Ascending aorta (tissue), 2 donors: ENCODE data around the gene OPN4. TPM values are rescaled to one million over a fixed set of nuclear protein-coding genes. Genes with fewer than 3 reads are reported as not detected.

Experiments used
- DNase-seq, 2 donors: peaks; one replicate each; pipeline ENCODE4 v3.0.0-alpha.2; 2019; ENCODE audit warnings: low spot score in 2 of 2
- H3K27ac ChIP-seq, 2 donors: fragments of 200-600 bp; sonication (generic); one replicate each; pipeline ENCODE4 v1.5.1; 2016 to 2017; ENCODE audit warnings: mild to moderate bottlenecking in 1 of 2
- H3K27me3 ChIP-seq: fragments of 200-600 bp; sonication (generic); one replicate; pipeline ENCODE4 v1.5.1; 2017
- H3K36me3 ChIP-seq, 2 donors: fragments of 200-600 bp; sonication (generic); one replicate each; pipeline ENCODE4 v1.5.1; 2016
- H3K4me1 ChIP-seq, 2 donors: fragments of 200-600 bp; sonication (generic); one replicate each; pipeline ENCODE4 v1.5.1; 2016 to 2017; ENCODE audit warnings: mild to moderate bottlenecking in 1 of 2
- H3K4me3 ChIP-seq, 2 donors: fragments of 200-600 bp; sonication (generic); one replicate each; pipeline ENCODE4 v1.5.1; 2016 to 2017; ENCODE audit warnings: mild to moderate bottlenecking in 1 of 2
- H3K9me3 ChIP-seq, 2 donors: fragments of 200-600 bp; sonication (generic); one replicate each; pipeline ENCODE4 v1.5.1; 2016
- intact Hi-C: fragments of 100-400 bp; cut with DNase I; formaldehyde crosslinking; loops from one replicate; pipeline ENCODE4 v1.15.1; 2023
- total RNA-seq: library from RNA; depleted of rRNA; stranded (reverse); fragments of >200 nt; gene quantifications from one replicate; pipeline ENCODE4 v1.1.0, GENCODE V29; 2016
- TF ChIP-seq, protein P1 (sequence below), 3 experiments: fragments of 200-600 bp in 2 of 3; fragments of 450-650 bp in 1 of 3; sonication (generic) in 2 of 3; IDR thresholded peaks; one replicate each; pipeline ENCODE4 v1.5.1; 2016 to 2019; ENCODE audit warnings: antibody characterized with exemption in 3 of 3, mild to moderate bottlenecking in 1 of 3, moderate library complexity in 1 of 3

Gene OPN4
- total RNA-seq, 1 donor from 2014 or later: not detected

DNA sequence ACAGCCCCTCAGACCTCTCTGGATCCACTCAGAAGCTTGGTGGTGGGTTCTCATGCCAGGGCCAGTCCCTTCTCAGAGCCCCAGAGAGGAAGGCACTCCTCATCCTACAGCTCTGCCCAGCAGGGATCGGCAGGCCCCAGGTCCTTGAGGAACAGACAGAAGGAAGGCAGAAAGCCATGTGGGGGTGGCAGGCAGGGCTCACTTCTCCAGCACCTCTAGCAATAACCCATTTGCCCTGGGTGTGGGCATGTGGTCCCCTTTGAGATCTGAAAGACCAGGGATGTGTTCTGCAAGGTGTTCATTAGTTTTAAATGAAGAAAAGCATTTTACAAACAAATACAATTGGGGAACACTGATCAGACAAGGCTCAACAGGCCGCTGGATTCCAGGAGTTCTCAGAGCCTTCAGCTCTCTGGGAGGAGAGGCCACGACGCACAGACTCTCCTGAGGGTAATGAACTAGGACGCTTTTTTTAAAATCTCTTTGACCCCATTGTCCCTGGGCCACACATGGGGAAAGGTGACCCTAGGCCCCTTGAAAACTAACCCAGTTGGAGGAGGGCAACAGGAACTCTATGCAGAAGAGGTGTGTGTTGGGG, 54.5 kb downstream of the OPN4 start:
- Histone ChIP-seq H3K9me3 (no peaks in the 10 kb centered on the region), H3K4me1 (peaks cover 2 to 8% of the 10 kb centered on the region in 2 donors), H3K27me3 (no peaks in the 10 kb centered on the region), H3K27ac (peak overlapping the region; percentile 21 to 29), H3K36me3 (peaks cover 38 to 39% of the 10 kb centered on the region in 2 donors), H3K4me3 (no peak overlapping the region)
- TF ChIP-seq, protein P1, sequence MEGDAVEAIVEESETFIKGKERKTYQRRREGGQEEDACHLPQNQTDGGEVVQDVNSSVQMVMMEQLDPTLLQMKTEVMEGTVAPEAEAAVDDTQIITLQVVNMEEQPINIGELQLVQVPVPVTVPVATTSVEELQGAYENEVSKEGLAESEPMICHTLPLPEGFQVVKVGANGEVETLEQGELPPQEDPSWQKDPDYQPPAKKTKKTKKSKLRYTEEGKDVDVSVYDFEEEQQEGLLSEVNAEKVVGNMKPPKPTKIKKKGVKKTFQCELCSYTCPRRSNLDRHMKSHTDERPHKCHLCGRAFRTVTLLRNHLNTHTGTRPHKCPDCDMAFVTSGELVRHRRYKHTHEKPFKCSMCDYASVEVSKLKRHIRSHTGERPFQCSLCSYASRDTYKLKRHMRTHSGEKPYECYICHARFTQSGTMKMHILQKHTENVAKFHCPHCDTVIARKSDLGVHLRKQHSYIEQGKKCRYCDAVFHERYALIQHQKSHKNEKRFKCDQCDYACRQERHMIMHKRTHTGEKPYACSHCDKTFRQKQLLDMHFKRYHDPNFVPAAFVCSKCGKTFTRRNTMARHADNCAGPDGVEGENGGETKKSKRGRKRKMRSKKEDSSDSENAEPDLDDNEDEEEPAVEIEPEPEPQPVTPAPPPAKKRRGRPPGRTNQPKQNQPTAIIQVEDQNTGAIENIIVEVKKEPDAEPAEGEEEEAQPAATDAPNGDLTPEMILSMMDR (IDR thresholded peaks at IDR 0.05): no peak
- DNase-seq: no peak
- intact Hi-C loops: no loop called here

DNA sequence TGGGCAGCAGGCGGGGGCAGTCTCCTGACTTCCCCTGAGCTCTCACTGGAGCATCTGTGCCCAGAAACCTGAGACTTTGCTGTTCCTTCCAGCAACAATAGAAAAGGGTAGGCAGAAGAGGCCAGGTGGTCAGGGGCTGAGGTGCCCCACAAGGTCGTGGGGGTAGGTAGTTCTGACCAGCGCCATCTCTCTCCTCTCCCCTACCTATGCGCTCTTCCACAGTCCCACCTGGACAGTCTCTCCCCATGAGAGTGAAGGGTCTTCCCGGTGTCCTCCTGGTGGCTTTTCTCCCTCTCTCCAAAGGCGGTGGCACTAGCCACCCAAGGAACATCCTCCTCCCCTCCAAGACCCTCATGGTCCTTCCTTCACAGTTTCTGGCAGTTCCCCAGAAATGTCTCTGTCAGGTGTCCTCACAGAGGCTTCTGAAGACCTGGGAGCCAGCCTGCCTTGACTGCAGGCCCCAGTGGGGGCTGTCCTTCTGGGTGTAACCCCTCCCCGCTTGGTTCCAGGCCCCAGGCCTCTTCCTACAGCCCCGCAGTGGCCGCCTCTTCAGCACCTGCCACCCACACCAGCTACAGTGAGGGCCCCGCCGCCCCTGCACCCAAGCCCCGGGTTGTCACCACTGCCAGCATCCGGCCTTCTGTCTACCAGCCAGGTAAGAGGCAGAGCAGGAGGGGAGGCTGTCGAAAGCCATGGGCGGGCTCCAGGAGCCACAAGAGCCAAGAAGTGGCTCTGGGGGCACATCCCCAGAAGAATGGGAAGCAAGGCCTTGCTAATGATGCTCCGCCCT, 55.2 kb downstream of the OPN4 start:
- no peaks in the 10 kb centered on the region for H3K27me3 ChIP-seq
- DNase-seq: no peak
- TF ChIP-seq, protein P1 (IDR thresholded peaks at IDR 0.05): no peak
- H3K27ac ChIP-seq: peak overlapping the region; percentile 21 to 98
- peaks cover 38 to 42% of the 10 kb centered on the region in 2 donors for H3K36me3 ChIP-seq
- no peak overlapping the region for H3K4me3 ChIP-seq
- intact Hi-C loops: loop anchor here (2.0 to 5.0 kb wide), 3 partner anchors 17 to 248 kb away; partner anchors contain the start of genes BMPR1A, MMRN2 and SNCG
- H3K4me1 ChIP-seq: peaks cover 2 to 8% of the 10 kb centered on the region in 2 donors
- H3K9me3 ChIP-seq: no peaks in the 10 kb centered on the region

DNA sequence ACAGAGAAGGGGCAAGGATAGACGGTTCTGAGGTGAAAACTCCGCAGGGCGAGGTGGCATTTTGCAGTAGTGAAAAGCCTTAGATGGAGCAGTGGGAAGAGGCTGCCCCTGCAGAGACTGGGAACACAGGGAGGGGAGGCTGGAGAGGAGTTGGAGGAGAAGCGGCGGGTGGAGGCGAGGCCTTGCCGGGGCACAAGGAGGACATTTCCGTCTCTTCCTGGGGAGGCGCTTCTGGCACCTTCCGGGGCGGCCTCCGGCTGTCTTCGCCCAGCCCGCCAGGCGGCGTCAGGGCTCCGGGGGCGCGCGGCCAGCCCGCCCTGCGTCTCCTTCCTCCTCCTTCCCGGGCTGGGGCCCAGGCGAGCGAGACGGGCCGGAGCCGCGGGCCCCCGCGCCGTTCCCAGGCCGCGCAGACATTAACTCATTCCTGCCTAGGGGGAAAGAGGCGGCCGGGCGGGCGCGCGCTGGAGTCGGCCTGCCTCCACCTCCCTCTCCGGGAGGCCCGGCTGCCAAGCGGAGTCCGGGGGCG, 56.7 kb downstream of the OPN4 start:
- TF ChIP-seq, protein P1 (IDR thresholded peaks at IDR 0.05): peak; percentile 79 to 98 (median 89)
- H3K27ac ChIP-seq: peak overlapping the region; percentile 98
- intact Hi-C loops: loop anchor here (1.0 to 5.0 kb wide), 4 partner anchors 18 to 246 kb away; partner anchors contain the start of genes BMPR1A, MMRN2 and SNCG
- DNase-seq: peak; percentile 58 to 94
- H3K36me3 ChIP-seq: peaks cover 29 to 34% of the 10 kb centered on the region in 2 donors
- H3K27me3 ChIP-seq: no peaks in the 10 kb centered on the region
- H3K4me3 ChIP-seq: peak overlapping the region; percentile 83 to 89
- peaks cover 2 to 8% of the 10 kb centered on the region in 2 donors for H3K4me1 ChIP-seq
- H3K9me3 ChIP-seq: no peaks in the 10 kb centered on the region

DNA sequence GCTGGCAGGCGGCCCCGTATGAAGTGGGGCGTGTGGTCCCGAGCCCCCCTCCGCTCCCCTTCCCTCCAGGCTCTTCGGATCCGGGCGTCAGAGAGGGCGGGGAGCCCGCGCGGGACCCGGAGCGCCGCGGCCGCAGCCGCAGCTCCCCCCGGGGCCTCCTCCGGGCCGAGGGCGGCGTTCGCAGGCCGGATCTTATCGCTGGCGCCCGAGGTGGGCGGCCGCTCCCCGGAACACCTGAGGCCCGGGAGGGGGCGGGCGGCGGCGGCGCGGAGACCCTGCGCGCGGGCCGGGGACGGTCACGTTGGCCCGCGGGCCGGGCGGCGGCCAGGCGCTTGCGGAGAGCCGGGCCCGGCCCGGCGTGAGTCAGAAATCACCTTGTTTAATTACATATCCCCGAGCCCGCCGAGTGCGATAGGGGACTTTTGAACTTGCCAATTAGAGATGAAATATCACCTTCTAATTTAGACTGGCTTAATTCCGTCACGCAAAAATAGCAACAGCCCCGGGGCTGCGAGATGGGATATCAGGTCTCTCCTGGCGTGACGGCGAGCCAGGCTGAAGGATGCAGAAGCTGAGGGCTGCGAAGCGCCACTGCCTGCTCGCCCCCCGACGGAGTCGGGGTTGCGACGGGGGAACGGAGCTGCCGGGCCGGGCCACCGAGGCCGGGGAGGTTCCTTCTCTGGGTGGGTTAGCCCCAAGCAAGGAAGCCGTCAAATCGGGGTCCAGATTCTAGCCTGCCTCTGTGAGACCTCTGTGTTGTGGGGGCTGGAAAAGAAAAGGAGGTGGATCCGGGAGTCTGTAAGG, 57.4 kb downstream of the OPN4 start:
- Histone ChIP-seq H3K4me3 (peak overlapping the region; percentile 83 to 89), H3K36me3 (peaks cover 26 to 28% of the 10 kb centered on the region in 2 donors), H3K27me3 (no peaks in the 10 kb centered on the region), H3K9me3 (no peaks in the 10 kb centered on the region), H3K4me1 (peaks cover 2 to 8% of the 10 kb centered on the region in 2 donors), H3K27ac (peak overlapping the region; percentile 98)
- intact Hi-C loops: loop anchor here (1.0 to 5.0 kb wide), 4 partner anchors 19 to 246 kb away; partner anchors contain the start of genes BMPR1A, MMRN2 and SNCG
- TF ChIP-seq, protein P1 (IDR thresholded peaks at IDR 0.05): no peak
- DNase-seq: peak in 1 of 2 donors; percentile 78

GRCh38 chr10:86712317-86712707, 58.0 kb downstream of the OPN4 start:
- peak overlapping the region; percentile 98 for H3K27ac ChIP-seq
- H3K4me3 ChIP-seq: peak overlapping the region; percentile 83 to 89
- intact Hi-C loops: loop anchor here (5.0 kb wide), 1 partner anchor 245 kb away; the partner anchor contains the start of genes MMRN2 and SNCG
- no peak for DNase-seq
- peaks cover 24 to 26% of the 10 kb centered on the region in 2 donors for H3K36me3 ChIP-seq
- TF ChIP-seq, protein P1 (IDR thresholded peaks at IDR 0.05): no peak
- H3K27me3 ChIP-seq: no peaks in the 10 kb centered on the region
- H3K9me3 ChIP-seq: no peaks in the 10 kb centered on the region
- H3K4me1 ChIP-seq: peaks cover 2 to 8% of the 10 kb centered on the region in 2 donors
